ENCODE measurements around the gene CHAD.

The CHAD gene

GRCh38 chr17:50468304-50469207 is at the start of gene CHAD:
TSS of gene CHAD (minus strand) at chr17:50468880. CDS start at chr17:50468813, 67 bp downstream.
- no peak for TF ChIP-seq CTCF (IDR thresholded peaks at IDR 0.05)

GRCh38 chr17:50517504-50518383 is 49.1 kb upstream of the CHAD start:
- no peak for TF ChIP-seq CTCF (IDR thresholded peaks at IDR 0.05)

GRCh38 chr17:50517011-50517410 is 48.3 kb upstream of the CHAD start:
- no peak for TF ChIP-seq CTCF (IDR thresholded peaks at IDR 0.05)

GRCh38 chr17:50514936-50515702 is 46.4 kb upstream of the CHAD start:
- TF ChIP-seq CTCF (IDR thresholded peaks at IDR 0.05), result no peak

GRCh38 chr17:50514388-50514787 is 45.7 kb upstream of the CHAD start:
- TF ChIP-seq CTCF (IDR thresholded peaks at IDR 0.05), result no peak

- no peak for TF ChIP-seq CTCF (IDR thresholded peaks at IDR 0.05)
Observed at GRCh38 chr17:50513495-50513894, 44.8 kb upstream of the CHAD start.

GRCh38 chr17:50511058-50511457 is 42.4 kb upstream of the CHAD start:
- no peak for TF ChIP-seq CTCF (IDR thresholded peaks at IDR 0.05)

Data from LNCAP (cell line).